ENCODE results near the gene PALS2. TPM values are rescaled to one million over a fixed set of nuclear protein-coding genes. Genes with fewer than 3 reads are reported as not detected.

PALS2 gene
- total RNA-seq, 1 experiment from 2014 or later: 44.6 TPM

DNA sequence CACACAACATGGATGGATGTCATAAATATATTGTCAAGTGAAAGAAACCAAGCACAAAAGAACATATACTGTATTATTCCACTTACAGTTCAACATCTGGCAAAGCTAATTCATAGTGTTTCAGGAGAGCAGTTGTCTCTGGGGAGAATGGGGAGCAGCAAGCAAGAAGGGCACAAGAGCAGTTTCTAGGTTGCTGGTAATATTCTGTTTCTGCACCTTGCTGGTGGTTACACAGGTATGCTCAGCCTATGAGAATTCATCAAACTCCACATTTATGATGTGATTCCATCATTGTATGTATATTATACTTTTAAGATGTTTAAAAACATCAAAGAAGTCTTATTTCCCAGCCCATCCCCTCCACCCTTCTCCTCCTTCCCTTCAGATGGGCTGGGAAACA lies 18.1 kb upstream of the PALS2 start:
- no TSS peak for BruUV-seq (replicated peaks)

More for the DNA sequence above, 18.1 kb upstream of the PALS2 start:
- ChIA-PET CTCF (no interaction called here), RAD21 (ENCODE audit: low non-redundant PET in 1 of 2, low total read pairs in 2 of 2, uncharacterized antibody in 2 of 2, unreplicated experiment in 2 of 2) (no interaction called here), POLR2A (no interaction called here)
- TF ChIP-seq, protein P1, sequence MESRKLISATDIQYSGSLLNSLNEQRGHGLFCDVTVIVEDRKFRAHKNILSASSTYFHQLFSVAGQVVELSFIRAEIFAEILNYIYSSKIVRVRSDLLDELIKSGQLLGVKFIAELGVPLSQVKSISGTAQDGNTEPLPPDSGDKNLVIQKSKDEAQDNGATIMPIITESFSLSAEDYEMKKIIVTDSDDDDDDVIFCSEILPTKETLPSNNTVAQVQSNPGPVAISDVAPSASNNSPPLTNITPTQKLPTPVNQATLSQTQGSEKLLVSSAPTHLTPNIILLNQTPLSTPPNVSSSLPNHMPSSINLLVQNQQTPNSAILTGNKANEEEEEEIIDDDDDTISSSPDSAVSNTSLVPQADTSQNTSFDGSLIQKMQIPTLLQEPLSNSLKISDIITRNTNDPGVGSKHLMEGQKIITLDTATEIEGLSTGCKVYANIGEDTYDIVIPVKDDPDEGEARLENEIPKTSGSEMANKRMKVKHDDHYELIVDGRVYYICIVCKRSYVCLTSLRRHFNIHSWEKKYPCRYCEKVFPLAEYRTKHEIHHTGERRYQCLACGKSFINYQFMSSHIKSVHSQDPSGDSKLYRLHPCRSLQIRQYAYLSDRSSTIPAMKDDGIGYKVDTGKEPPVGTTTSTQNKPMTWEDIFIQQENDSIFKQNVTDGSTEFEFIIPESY (IDR thresholded peaks at IDR 0.05; ENCODE audit: extremely low read depth, insufficient replicate concordance, low read length): no peak
- TF ChIP-seq YY1 (IDR thresholded peaks at IDR 0.05; ENCODE audit: extremely low read depth, insufficient replicate concordance, low read depth, low read length): no peak
- TF ChIP-seq, protein P2, sequence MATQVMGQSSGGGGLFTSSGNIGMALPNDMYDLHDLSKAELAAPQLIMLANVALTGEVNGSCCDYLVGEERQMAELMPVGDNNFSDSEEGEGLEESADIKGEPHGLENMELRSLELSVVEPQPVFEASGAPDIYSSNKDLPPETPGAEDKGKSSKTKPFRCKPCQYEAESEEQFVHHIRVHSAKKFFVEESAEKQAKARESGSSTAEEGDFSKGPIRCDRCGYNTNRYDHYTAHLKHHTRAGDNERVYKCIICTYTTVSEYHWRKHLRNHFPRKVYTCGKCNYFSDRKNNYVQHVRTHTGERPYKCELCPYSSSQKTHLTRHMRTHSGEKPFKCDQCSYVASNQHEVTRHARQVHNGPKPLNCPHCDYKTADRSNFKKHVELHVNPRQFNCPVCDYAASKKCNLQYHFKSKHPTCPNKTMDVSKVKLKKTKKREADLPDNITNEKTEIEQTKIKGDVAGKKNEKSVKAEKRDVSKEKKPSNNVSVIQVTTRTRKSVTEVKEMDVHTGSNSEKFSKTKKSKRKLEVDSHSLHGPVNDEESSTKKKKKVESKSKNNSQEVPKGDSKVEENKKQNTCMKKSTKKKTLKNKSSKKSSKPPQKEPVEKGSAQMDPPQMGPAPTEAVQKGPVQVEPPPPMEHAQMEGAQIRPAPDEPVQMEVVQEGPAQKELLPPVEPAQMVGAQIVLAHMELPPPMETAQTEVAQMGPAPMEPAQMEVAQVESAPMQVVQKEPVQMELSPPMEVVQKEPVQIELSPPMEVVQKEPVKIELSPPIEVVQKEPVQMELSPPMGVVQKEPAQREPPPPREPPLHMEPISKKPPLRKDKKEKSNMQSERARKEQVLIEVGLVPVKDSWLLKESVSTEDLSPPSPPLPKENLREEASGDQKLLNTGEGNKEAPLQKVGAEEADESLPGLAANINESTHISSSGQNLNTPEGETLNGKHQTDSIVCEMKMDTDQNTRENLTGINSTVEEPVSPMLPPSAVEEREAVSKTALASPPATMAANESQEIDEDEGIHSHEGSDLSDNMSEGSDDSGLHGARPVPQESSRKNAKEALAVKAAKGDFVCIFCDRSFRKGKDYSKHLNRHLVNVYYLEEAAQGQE (IDR thresholded peaks at IDR 0.05; ENCODE audit: low read depth): no peak
- TF ChIP-seq CBX3 (IDR thresholded peaks at IDR 0.05; ENCODE audit: low read depth): no peak
- TF ChIP-seq, protein P3, sequence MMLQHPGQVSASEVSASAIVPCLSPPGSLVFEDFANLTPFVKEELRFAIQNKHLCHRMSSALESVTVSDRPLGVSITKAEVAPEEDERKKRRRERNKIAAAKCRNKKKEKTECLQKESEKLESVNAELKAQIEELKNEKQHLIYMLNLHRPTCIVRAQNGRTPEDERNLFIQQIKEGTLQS (IDR thresholded peaks at IDR 0.05): no peak
- TF ChIP-seq EZH2 (IDR thresholded peaks at IDR 0.05): no peak
- no peak for TF ChIP-seq POLR2A (IDR thresholded peaks at IDR 0.05; ENCODE audit: borderline replicate concordance, extremely low read depth, insufficient read depth, insufficient read length)
- TF ChIP-seq EZH2phosphoT487 (IDR thresholded peaks at IDR 0.05; ENCODE audit: borderline replicate concordance): no peak
- no peak for TF ChIP-seq EGR1 (IDR thresholded peaks at IDR 0.05; ENCODE audit: low read depth)
- no peak for TF ChIP-seq SIN3A (IDR thresholded peaks at IDR 0.05; ENCODE audit: low read depth)
- no peak for TF ChIP-seq RAD21 (IDR thresholded peaks at IDR 0.05; ENCODE audit: low read depth)
- TF ChIP-seq POLR2AphosphoS5 (IDR thresholded peaks at IDR 0.05; ENCODE audit: low read depth, low read length): no peak
- TF ChIP-seq, protein P4, sequence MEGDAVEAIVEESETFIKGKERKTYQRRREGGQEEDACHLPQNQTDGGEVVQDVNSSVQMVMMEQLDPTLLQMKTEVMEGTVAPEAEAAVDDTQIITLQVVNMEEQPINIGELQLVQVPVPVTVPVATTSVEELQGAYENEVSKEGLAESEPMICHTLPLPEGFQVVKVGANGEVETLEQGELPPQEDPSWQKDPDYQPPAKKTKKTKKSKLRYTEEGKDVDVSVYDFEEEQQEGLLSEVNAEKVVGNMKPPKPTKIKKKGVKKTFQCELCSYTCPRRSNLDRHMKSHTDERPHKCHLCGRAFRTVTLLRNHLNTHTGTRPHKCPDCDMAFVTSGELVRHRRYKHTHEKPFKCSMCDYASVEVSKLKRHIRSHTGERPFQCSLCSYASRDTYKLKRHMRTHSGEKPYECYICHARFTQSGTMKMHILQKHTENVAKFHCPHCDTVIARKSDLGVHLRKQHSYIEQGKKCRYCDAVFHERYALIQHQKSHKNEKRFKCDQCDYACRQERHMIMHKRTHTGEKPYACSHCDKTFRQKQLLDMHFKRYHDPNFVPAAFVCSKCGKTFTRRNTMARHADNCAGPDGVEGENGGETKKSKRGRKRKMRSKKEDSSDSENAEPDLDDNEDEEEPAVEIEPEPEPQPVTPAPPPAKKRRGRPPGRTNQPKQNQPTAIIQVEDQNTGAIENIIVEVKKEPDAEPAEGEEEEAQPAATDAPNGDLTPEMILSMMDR (IDR thresholded peaks at IDR 0.05 in 2 of 3, conservative IDR thresholded peaks at IDR 0.05 in 1 of 3; ENCODE audit: borderline replicate concordance in 1 of 3, insufficient read depth in 1 of 3, low read depth in 2 of 3, low read length in 2 of 3): no peak
- TF ChIP-seq SP1 (IDR thresholded peaks at IDR 0.05; ENCODE audit: low read depth): no peak
- TF ChIP-seq JUND (IDR thresholded peaks at IDR 0.05): no peak
- no peak for TF ChIP-seq ZNF274 (IDR thresholded peaks at IDR 0.05; ENCODE audit: low read depth, low read length)
- TF ChIP-seq CEBPB (IDR thresholded peaks at IDR 0.05; ENCODE audit: low read depth): no peak
- TF ChIP-seq, protein P5, sequence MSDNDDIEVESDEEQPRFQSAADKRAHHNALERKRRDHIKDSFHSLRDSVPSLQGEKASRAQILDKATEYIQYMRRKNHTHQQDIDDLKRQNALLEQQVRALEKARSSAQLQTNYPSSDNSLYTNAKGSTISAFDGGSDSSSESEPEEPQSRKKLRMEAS (IDR thresholded peaks at IDR 0.05): no peak
- no peak for TF ChIP-seq TCF7L2 (IDR thresholded peaks at IDR 0.05; ENCODE audit: borderline replicate concordance, extremely low read depth, insufficient read depth, insufficient read length)
- no peaks in the 10 kb centered on the region for H3K9me3 ChIP-seq (ENCODE audit: control insufficient read depth in 1 of 2, insufficient read depth in 1 of 2, low read depth in 1 of 2, low read length in 2 of 2)
- H3K4me3 ChIP-seq (replicated peaks in 1 of 2; ENCODE audit: low read depth in 1 of 2, low read length in 2 of 2): no peak overlapping the region
- no peak overlapping the region for H3K9ac ChIP-seq (ENCODE audit: low read length)
- H3K4me1 ChIP-seq (ENCODE audit: control insufficient read depth in 1 of 2, insufficient read depth in 2 of 2, low read length in 2 of 2): no peaks in the 10 kb centered on the region
- H2AFZ ChIP-seq (ENCODE audit: low read depth, low read length, poor library complexity, severe bottlenecking): no peak overlapping the region
- no peaks in the 10 kb centered on the region for H4K20me1 ChIP-seq (ENCODE audit: insufficient read depth)
- H3K36me3 ChIP-seq (ENCODE audit: control insufficient read depth in 1 of 2, insufficient read depth in 2 of 2, low read length in 2 of 2): no peaks in the 10 kb centered on the region
- H3K4me2 ChIP-seq (ENCODE audit: low read length): no peak overlapping the region
- no peaks in the 10 kb centered on the region for H3K27me3 ChIP-seq (ENCODE audit: insufficient read depth, low read length)
- no peaks in the 10 kb centered on the region for H3K79me2 ChIP-seq (ENCODE audit: insufficient read depth, low read length)
- H3K9me2 ChIP-seq (ENCODE audit: insufficient read depth): no peaks in the 10 kb centered on the region
- no peak overlapping the region for H3K27ac ChIP-seq (ENCODE audit: low read depth, low read length)
- no peak for ATAC-seq
- intact Hi-C loops (cut with micrococcal nuclease): no loop called here
- DNase-seq (ENCODE audit: low read depth, low spot score): no peak
